PC-3 (cell line): ENCODE data around the gene UGT1A8.

Source experiments
- EZH2 ChIP-seq: fragments of 300-600 bp; sonication (generic); IDR thresholded peaks from one replicate; pipeline ENCODE4 v1.6.1; 2017; ENCODE audit warnings: antibody characterized with exemption, mild to moderate bottlenecking, low read length; ENCODE audit not compliant: unreplicated experiment
- TF ChIP-seq, protein P1 (sequence below): fragments of 300-600 bp; sonication (generic); conservative IDR thresholded peaks from 2 replicates; pipeline ENCODE4 v1.5.1; 2017; ENCODE audit warnings: antibody characterized with exemption, low read depth, mild to moderate bottlenecking, low read length

GRCh38 chr2:233605680-233606079 is 11.8 kb upstream of the UGT1A8 start:
- no peak for TF ChIP-seq EZH2
- TF ChIP-seq, protein P1, sequence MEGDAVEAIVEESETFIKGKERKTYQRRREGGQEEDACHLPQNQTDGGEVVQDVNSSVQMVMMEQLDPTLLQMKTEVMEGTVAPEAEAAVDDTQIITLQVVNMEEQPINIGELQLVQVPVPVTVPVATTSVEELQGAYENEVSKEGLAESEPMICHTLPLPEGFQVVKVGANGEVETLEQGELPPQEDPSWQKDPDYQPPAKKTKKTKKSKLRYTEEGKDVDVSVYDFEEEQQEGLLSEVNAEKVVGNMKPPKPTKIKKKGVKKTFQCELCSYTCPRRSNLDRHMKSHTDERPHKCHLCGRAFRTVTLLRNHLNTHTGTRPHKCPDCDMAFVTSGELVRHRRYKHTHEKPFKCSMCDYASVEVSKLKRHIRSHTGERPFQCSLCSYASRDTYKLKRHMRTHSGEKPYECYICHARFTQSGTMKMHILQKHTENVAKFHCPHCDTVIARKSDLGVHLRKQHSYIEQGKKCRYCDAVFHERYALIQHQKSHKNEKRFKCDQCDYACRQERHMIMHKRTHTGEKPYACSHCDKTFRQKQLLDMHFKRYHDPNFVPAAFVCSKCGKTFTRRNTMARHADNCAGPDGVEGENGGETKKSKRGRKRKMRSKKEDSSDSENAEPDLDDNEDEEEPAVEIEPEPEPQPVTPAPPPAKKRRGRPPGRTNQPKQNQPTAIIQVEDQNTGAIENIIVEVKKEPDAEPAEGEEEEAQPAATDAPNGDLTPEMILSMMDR = no peak
